Colonic mucosa (tissue), 4 donors: ENCODE data around the gene AGBL4. TPM values are rescaled to one million over a fixed set of nuclear protein-coding genes. Genes with fewer than 3 reads are reported as not detected.

ENCODE experiments used
- DNase-seq: peaks from one replicate; pipeline ENCODE4 v3.0.0-alpha.2; 2020
- H3K27ac ChIP-seq: fragments of 200-600 bp; one replicate; pipeline ENCODE4 v1.8.0; 2021
- H3K27me3 ChIP-seq: fragments of 200-600 bp; one replicate; pipeline ENCODE4 v1.8.0; 2021
- H3K36me3 ChIP-seq: fragments of 200-600 bp; one replicate; pipeline ENCODE4 v1.8.0; 2021
- H3K4me1 ChIP-seq: fragments of 200-600 bp; one replicate; pipeline ENCODE4 v1.8.0; 2021; ENCODE audit warnings: mild to moderate bottlenecking
- H3K4me3 ChIP-seq: fragments of 200-600 bp; one replicate; pipeline ENCODE4 v1.8.0; 2021
- H3K9ac ChIP-seq, 2 donors: one replicate each; pipeline ENCODE4 v1.7.0; 2013; ENCODE audit warnings: control low read depth in 2 of 2, low read depth in 2 of 2, low read length in 2 of 2
- H3K9me3 ChIP-seq: fragments of 200-600 bp; one replicate; pipeline ENCODE4 v1.8.0; 2021
- CTCF ChIP-seq: fragments of 200-600 bp; IDR thresholded peaks from one replicate; pipeline ENCODE4 v1.8.0; 2022; ENCODE audit warnings: antibody characterized with exemption, mild to moderate bottlenecking
- intact Hi-C: fragments of 100-400 bp; cut with DNase I; formaldehyde crosslinking; loops from one replicate; pipeline ENCODE4 v1.14.1; 2022
- total RNA-seq, 2 donors: library from RNA; stranded (reverse); fragmentation: NEBNext Ultra II Directional in 1 of 2; extraction: Animal tissue kit (Norgen Biotek cat#: 25700) in 1 of 2; gene quantifications; one replicate each; pipeline ENCODE4 v1.2.1, GENCODE V29; 2021
- donor health status: healthy.
- donor health status: DM: no; HTN: no; CAD: no.
- donor health status: DM: no; HTN: no; CAD: no.

AGBL4 gene
- total RNA-seq, 2 donors from 2014 or later = 0.24 to 0.30 TPM

DNA sequence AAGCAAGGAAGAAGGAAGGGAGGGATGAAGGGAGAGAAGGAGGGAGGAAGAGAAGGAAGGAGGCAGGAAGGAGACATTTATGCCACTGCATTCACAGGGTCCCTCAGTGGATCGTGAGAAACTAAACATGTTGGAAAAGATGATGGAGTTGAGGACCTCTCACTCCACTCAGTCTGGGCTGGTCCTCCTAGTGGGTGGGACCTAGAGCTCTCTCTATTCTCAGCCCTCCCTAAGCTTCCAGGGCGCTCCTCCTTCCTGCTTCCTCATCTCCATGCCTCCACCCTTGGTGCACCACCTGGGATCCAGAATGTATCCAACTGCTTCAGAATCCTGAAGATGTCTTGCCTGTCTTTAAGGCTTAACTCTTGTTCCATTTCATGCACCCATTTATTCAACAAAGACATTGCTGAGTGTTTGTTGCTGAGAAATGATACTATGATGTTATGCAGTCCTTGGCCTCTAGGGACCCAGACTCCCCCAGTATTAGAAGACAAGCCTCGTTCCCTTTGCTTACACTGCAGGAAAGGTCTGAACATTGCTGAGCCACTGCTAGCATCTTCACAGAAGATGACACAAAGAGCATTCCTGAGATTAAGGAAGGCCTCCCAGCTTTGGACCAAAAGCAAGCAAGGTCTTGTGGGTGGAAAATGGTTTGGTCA, 1335.5 kb downstream of the AGBL4 start:
- no peaks in the 10 kb centered on the region for H3K36me3 ChIP-seq
- no peaks in the 10 kb centered on the region for H3K4me1 ChIP-seq
- no peak for TF ChIP-seq CTCF
- H3K9ac ChIP-seq = no peak overlapping the region
- intact Hi-C loops = no loop called here
- H3K4me3 ChIP-seq = no peak overlapping the region
- no peak for DNase-seq
- H3K9me3 ChIP-seq = no peaks in the 10 kb centered on the region
- no peaks in the 10 kb centered on the region for H3K27me3 ChIP-seq
- H3K27ac ChIP-seq = no peak overlapping the region

GRCh38 chr1:48687282-48688045, 1336.3 kb downstream of the AGBL4 start:
- Histone ChIP-seq H3K4me3 (no peak overlapping the region), H3K27me3 (no peaks in the 10 kb centered on the region), H3K36me3 (no peaks in the 10 kb centered on the region), H3K9me3 (no peaks in the 10 kb centered on the region), H3K27ac (no peak overlapping the region), H3K4me1 (no peaks in the 10 kb centered on the region), H3K9ac (no peak overlapping the region)
- DNase-seq = no peak
- TF ChIP-seq CTCF = no peak
- intact Hi-C loops = no loop called here

DNA sequence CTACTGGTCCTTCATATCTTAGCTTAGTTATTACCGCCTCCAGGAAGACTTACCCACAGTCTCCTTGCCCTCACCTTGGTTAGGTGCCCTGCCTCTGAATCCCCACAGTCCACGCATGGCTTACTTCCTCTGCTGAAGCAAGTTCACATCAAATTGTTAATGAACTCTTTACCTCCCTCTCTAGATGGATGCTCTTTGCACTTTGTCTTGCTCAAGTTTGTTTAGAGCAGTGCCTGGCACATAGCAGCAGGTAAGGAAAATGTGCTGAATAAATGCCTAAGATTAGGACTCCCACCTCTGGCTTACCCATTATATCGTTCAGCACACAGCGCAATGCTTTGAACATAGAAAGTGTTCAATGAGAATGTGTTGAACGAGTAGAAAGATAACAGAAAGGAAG, 1337.6 kb downstream of the AGBL4 start:
- Histone ChIP-seq H3K36me3 (no peaks in the 10 kb centered on the region), H3K9me3 (no peaks in the 10 kb centered on the region), H3K4me1 (no peaks in the 10 kb centered on the region), H3K9ac (no peak overlapping the region), H3K27ac (no peak overlapping the region), H3K27me3 (no peaks in the 10 kb centered on the region), H3K4me3 (no peak overlapping the region)
- intact Hi-C loops = no loop called here
- TF ChIP-seq CTCF = no peak
- no peak for DNase-seq

- no peaks in the 10 kb centered on the region for H3K9me3 ChIP-seq
Observed at GRCh38 chr1:48684381-48684780, 1339.4 kb downstream of the AGBL4 start.

GRCh38 chr1:48683839-48684238, 1339.9 kb downstream of the AGBL4 start:
- intact Hi-C loops = no loop called here
- Histone ChIP-seq H3K27me3 (no peaks in the 10 kb centered on the region), H3K4me1 (no peaks in the 10 kb centered on the region), H3K4me3 (no peak overlapping the region), H3K36me3 (no peaks in the 10 kb centered on the region), H3K27ac (no peak overlapping the region), H3K9ac (no peak overlapping the region), H3K9me3 (no peaks in the 10 kb centered on the region)
- no peak for DNase-seq
- no peak for TF ChIP-seq CTCF

More at GRCh38 chr1:48684381-48684780, 1339.4 kb downstream of the AGBL4 start:
- no peak overlapping the region for H3K27ac ChIP-seq
- DNase-seq = no peak
- H3K9ac ChIP-seq = no peak overlapping the region
- no peak overlapping the region for H3K4me3 ChIP-seq
- H3K27me3 ChIP-seq = no peaks in the 10 kb centered on the region
- no peaks in the 10 kb centered on the region for H3K4me1 ChIP-seq
- H3K36me3 ChIP-seq = no peaks in the 10 kb centered on the region
- no peak for TF ChIP-seq CTCF
- intact Hi-C loops = no loop called here
